ENCODE data around the gene NR4A3. TPM values are rescaled to one million over a fixed set of nuclear protein-coding genes. Genes with fewer than 3 reads are reported as not detected.

Gene NR4A3
- total and polyA plus RNA-seq, 9 of the 15 experiments (the other 6 are each of a cell fraction or from before 2014, with no cell fraction given): 0.04 to 0.07 TPM; not detected in 7

- TF ChIP-seq ZBTB26 (CRISPR knock-in tag; IDR thresholded peaks at IDR 0.05) (no peak), U2AF2 (optimal IDR thresholded peaks at IDR 0.05; ENCODE audit: low read depth, low read length) (no peak), ETS1 (conservative IDR thresholded peaks at IDR 0.05; ENCODE audit: control insufficient read depth, low read depth, low read length) (no peak), STAT5B (CRISPR knock-in tag; IDR thresholded peaks at IDR 0.05) (no peak), SMAD3 (CRISPR knock-in tag; conservative IDR thresholded peaks at IDR 0.05) (no peak), BCLAF1 (IDR thresholded peaks at IDR 0.05; ENCODE audit: borderline replicate concordance in 1 of 2, control insufficient read depth in 1 of 2, low read depth in 2 of 2, low read length in 1 of 2) (no peak), IFI16 (CRISPR knock-in tag; IDR thresholded peaks at IDR 0.05) (no peak), POLR2B (IDR thresholded peaks at IDR 0.05; ENCODE audit: low read depth, partially characterized antibody) (no peak), TCF7L2 (IDR thresholded peaks at IDR 0.05; ENCODE audit: low read depth, low read length) (no peak), NCOA1 (IDR thresholded peaks at IDR 0.05; ENCODE audit: low read depth) (no peak), BRF2 (IDR thresholded peaks at IDR 0.05; ENCODE audit: borderline replicate concordance, insufficient read depth, insufficient read length) (no peak), TSHZ1 (CRISPR knock-in tag; IDR thresholded peaks at IDR 0.05) (no peak), SIN3A (IDR thresholded peaks at IDR 0.05; ENCODE audit: borderline replicate concordance in 2 of 2, control insufficient read depth in 1 of 2, low read depth in 2 of 2, low read length in 2 of 2) (no peak; a peak in 1 of 4 replicates), ZNF165 (CRISPR knock-in tag; IDR thresholded peaks at IDR 0.05; ENCODE audit: borderline replicate concordance) (no peak), L3MBTL2 (IDR thresholded peaks at IDR 0.05) (no peak)
These were observed 1.6 kb upstream of the NR4A3 start (continued) for GRCh38 chr9:99819856-99820684.
